Activated CD8-positive, alpha-beta memory T cell treated with anti-CD3 and anti-CD28 coated beads, Interleukin-2, amount 50 U/mL, for 24 hours (primary cell): Measurements from ENCODE around the gene RGL2.
"Not testable (repeated sequence)": the region's sequence is repeated elsewhere in the genome, so short reads cannot be mapped to it uniquely, and the experiment has no call there.

Source experiments
- DNase-seq: peaks from one replicate; pipeline ENCODE4 v3.0.0-alpha.2; 2020; ENCODE audit errors: extremely low read depth

Gene RGL2

DNA sequence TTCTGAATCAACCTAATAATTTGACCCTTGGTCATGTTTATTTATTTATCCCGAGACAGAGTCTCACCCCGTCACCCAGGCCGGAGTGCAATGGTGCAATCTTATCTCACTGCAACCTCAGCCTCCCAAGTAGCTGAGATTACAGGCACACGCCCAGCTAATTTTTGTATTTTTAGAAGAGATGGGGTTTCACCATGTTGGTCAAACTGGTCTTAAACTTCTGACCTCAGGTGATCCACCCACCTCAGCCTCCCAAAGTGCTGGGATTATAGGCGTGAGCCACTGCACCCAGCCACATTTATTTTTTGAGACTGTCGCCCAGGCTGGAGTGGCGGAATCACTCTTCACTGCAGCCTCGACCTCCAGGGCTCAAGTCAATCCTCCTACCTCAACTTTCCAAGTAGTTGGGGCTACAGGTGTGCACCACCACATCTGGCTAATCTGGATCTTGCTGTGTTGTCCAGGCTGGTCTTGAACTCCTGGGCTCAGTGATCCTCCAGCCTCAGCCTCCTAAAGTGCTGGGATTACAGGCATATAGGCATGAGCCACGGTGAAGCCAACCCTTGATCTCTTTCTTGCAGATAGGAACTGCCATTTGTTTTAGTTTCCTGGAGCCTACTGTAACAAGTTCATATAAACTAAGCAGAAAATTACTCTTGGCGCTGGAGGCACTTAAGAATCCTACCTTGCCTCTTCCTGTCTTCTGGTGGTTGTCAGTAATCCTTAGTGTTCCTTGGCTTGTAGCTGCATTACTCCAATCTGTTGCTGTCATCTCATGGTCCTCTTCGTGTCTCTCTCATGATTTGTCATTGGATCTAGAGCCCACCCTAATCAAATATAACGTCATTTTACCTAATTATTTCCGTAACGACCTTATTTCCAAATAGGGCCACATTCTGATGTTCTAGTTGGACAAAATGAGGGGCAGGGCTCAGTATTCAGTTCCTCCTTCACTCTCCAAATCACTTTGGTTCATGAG, 24.5 kb downstream of the RGL2 start:
- no peak for DNase-seq

DNA sequence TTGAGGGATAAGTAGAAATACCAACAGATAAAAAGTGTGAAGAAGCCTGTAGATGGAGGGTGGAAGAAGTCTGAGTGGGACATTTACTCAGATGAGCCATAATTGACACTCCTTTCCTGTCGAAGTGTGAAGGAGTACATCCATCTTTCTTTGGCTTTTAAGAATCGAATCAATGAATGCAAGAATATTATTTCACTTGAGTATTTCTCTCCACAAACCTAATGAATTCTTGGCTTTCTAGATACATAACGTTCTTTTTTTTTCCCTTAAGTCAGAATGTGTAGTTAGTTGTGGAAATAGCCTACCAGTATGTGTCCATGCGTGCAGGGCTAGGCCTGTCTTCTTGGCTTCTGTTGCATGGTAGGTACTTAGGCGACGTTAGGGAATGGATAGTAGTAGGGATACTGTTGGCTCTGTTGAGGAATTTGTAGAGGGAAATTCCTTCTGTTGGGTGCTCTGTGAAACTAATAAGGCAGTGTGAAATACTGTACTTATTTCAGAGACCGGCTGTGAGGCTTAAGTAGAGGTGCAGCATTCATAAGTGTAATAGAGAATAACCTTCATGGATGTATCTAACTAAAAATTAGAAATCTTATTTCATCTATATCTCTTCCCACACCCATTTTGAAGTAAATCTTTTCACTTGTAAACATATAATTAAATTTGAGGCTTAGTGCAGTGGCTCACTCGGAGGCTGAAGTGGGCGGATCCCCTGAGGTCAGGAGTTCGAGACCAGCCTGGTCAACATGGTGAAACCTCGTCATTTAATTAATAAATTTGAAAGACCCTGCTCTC, 25.4 kb downstream of the RGL2 start:
- DNase-seq: no peak

DNA sequence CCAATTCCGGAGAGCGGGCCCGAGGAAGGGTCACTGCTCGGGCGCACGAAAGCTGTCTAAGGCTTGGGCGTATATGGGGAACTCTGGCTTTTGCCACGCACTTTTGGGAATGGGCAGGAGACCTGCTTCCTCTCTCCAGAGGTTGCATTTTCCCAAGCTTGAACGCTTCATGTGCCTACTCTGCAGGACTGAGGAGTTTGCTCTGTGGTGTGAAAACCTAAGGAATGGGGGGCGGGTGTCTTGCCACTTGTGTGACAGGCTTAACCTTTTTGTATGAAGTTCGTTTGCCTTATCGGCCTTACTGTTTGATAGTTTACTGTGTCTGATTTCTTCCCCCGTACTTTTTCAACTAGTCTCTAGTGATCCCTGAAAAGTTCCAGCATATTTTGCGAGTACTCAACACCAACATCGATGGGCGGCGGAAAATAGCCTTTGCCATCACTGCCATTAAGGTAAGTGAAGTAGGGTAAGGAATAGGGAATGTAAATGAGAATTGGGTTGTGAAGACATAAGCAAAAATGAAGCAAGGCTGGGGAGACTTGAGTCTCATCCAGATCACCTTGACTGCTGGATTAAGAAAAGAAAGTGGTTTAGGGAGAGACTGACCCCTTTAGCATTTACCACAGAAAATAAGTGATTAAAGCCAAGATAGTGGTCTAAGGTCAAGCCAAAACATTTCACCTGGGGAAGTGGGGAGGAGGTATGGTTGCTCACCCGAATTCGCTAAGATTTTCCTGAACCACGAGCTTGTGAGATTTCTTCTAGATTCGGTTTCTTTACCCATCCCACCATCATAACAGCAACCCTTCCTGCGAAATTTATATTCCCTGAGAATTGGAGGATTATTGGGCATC, 26.2 kb downstream of the RGL2 start:
- DNase-seq: no peak

DNA sequence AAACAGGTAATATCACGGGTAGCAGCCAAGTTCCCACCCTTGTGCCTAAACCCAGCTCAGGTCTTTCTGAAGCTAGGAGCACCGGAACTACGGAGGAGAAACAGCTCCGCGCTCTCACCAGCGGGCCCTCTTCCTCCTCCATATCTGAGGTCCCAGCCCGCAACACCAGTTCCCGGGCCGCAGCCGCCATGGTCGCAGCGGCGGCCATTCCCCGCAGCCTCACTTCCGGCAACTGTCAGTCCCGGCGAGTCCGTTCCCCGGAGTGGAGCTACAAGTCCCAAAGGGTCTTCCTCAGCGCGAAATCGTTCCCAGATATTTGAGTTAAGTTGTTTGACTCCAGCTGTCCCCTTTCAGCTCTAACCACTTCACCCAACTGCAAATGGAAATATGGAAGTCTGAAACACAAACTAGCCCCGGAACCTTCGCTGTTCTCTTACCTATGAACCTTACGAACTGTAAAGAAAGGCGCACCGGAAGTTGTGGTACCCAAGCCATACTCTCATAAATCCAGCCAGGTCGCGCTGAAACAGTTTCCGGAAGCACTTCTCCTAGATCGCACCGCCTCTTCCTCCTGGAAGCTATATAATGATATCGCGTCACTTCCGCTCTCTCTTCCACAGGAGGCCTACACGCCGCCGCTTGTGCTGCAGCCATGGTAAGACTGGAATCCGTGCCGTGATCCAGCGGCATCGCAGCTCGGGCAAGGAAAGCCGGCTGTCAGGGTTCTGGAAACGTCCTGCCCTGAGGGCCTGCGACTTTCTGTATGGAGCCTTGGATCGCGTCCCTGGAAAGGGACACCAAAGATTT, 27.1 kb downstream of the RGL2 start, which contains the start of the genes RPS18 and VPS52:
RPS18 (plus strand) TSS at position 608 of the 807 bp plus-strand sequence; CDS start at position 653, 45 bp downstream.
VPS52 (minus strand) TSS at position 409 of the 807 bp plus-strand sequence; CDS start at position 208, 201 bp downstream.
- DNase-seq: peak; percentile 84

DNA sequence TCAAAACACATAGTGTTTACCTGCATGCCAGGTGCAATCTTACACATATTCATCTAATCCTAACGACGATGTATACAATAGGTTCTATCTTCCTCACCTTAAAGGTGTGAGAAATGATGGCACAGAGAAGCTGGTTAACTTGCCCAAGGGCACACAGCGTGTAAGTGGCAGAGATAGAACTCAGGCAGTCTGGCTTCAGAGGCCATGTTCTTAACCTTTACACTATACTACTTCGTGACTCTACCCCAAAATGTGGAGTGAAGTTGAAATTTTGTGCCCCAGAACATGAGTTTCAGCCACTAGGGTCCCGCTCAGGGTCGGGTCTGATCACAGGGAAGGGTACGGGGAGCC, 27.6 kb downstream of the RGL2 start:
- no peak for DNase-seq

DNA sequence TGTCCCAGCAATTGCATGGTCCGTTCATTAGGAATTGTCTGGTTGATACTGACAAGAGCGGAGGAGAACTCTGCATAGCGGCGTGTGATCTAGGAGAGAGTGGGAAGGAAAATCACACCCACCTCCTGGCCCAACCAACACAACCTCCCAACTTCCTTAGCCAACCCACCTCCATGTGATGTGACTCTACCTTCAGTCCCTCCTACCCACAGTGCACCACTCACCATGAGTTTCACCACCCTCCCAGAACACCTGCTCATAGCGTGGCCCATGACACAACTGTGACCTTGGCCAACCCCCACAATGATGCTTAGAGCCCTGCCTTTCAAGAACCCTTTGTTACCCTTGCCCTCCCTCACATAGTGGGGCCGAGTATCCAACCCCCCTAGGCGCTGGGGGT, 34.7 kb downstream of the RGL2 start:
- DNase-seq: no peak

DNA sequence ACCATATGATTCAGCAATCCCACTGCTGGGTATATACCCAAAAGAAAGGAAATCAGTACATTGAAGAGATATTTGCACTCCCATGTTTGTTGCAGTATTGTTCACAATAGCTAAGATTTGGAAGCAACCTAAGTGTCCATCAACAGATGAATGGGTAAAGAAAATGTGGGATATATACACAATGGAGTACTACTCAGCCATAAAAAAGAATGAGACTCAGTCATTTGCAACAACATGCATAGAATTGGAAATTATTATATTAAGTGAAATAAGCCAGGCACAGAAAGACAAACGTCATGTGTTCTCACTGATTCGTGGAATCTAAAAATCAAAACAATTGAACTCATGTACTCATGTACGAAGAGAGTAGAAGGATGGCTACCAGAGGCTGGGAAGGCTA, 36.3 kb downstream of the RGL2 start:
- DNase-seq: not testable (repeated sequence)

DNA sequence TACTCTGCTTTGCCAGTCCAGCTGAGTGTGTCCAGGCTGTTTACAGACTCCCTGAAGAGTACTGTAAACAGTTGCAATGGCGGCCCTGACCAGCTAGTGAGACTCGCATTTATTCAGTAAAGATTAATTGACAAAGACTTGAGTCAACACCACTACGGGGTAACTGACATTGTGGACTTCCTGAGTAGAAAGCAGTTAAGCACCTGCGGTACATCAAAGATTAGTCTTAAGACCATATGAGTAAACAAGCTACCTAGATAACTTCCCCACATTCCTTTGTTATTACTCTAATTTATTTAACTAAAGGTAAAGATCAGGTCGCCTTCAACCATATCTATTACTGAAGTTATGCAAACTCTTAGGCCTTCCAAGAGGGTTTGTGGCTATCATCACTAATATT, 39.7 kb downstream of the RGL2 start:
- DNase-seq: no peak

DNA sequence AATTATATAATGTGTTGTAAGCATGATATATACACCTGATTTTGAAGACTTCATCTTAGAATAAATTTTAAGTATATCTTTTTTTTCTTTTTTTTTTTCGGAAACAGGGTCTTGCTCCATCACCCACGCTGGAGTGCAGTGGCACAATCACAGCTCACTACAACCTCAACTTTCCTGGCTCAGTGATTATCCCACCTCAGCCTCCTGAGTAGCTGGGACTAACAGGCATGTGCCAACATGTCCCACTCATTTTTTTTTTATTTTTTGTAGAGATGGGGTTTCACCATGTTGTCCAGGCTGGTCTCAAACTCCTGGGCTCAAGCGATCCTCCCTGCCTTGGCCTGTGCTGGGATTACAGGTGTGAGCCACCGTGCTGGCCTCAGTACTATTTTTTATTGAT, 44.2 kb downstream of the RGL2 start:
- no peak for DNase-seq

DNA sequence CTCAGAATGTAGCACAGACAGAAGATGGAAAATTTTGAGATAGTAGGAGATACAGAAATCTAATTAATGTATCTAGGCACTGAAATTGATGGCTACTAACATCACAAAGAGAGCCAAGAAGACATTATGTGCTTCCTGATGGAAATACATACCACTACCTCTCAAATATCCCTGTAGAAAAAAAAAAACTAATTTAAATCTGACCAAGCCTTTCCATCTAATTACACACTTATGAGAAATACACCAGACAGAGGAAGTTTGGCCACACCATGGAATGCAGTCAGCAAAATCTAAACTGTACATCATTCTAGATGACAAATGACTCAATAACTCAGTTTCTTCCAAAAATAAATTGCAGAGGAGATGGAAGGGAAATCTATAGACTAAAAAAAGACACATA, 46.0 kb downstream of the RGL2 start:
- no peak for DNase-seq

DNA sequence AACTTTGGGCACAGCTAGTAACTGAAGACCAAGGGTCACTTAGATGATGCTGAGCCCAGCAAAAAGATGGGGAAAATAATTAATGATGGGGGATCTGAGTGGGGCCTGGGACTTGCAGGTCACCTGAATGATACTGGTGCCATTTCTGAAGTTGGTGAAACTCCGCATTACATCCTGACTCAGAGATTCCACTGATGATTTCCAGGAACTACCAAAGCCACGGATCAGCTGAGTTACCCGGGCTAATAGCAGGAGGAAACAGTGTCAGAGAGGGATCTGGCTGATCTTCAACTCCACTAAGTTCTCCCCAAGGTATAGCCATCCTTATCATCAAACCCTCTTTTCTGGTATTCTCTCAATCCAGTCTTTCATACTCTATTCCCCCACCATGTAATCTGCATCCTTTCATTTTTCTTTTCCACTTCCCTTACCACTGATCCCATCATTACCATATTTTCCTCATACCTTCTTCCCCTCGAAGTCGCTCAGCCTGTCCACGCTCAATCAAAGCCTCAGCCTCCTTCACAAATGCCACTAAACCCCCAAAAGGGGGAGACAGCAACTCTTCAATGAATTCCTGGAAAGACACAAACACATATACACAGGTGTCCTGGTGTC, 47.2 kb downstream of the RGL2 start:
- DNase-seq: no peak

DNA sequence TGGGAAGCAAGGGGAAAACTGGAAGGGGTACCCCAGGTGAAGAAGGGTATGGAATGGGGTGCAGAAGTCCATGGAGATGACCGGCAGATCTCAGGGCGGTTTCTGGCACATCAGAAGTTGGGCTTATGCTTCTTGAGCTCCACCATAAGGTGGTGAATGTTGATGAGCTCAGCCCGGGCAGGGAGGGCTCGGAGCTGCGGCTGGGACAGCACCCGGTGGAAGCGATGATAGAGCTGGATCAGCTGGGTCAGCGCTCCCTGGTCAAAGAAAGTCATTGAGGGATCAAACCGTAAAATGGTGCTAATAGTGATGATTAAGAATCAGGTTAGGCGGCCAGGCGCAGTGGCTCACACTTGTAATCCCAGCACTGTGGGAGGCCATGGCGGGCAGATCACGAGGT, 48.0 kb downstream of the RGL2 start:
- no peak for DNase-seq

DNA sequence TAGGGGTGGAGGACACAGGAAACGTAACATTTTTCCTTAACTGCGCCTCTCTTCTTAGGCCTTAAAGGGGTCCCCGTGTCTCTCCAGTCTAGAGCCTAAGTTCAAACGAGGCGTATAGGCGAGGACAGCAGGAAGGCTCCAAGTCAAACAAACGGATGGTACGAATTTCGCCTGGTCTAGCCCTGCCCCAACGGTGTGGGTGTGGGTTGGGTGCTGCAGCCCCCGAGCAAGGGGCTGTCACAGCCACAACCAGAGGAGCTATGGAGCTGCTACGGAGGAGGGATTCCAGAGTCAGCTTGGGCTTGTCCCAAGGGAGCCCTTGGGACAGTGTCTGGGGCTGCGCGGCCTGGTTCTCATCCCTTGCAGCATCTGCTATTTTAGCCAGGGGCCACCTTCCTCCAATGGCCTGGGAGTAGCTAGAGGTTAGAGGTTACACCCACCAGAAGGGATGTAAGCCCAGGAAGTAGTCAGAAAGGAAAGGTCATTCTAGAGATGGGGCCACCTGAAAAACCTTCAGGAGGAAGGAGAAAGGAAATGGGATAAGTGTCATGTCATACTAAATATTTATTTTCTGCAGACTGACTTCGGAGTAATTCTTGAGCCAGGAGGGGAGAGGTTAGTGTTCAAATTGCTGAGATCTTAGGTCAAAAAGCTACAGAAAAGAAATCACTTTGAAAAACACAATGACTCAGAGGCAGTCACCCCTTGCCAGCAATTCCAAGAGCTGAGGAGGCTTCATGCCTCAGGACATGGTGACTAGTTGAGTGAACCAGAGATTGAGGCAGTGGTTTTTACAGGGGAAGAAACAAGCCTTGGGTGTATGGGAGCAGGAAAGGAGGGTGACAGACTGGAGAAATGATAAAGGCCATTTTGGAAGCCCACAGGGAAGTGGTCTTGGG, 48.8 kb downstream of the RGL2 start:
- DNase-seq: no peak

DNA sequence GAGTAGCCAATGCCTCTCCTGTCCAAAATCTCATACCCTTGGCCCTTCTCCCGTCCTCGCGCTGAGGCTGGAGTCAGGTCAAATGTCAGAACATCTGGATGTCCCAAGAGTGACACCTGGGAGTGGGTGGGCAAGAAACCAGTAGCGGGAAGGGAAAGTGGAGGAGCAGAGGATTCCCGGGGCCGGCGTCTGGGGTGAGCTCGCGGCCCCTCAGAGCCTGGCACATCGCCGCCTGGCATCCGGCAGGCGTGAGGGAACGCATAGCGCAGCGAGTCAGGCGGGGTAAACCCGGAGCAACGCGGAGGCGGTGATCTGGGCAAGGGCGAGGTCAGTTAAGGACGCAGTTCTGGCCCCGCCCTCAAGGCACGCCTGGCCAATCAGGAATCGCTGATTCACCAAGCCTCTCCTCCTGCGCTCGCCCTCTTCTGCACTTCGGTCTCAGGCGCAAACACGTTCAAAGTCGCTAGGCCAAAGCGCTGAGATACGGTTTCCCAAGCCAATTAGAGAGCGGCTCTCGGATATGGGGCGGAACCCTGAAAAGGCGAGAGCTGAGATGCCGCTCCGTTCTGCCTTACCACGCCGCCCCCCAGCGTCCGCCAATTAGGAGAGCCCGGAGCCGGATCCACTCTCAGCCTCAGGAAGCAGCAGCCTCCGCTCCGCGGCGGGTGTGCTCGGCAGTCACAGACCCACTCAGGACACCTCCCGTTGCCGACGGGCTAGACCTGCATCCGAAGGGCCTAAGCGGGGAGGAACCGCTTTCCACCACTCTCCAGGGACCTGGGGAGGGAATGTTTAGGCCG, 49.6 kb downstream of the RGL2 start:
- peak; percentile 89 for DNase-seq

DNA sequence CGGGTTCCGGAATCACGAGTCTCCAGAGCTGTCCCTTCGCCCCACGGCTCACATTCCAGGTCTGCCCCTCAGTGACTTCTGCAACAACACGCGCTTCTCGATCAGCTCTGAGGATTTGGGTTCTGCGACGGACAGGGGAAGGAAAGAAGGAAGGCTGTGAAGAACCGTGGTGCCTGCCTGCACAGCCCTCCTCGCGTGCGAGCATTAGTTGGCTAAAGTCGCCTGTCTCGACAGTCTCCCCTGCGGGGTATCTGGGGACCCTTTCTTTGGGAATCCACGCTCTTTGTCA, 50.2 kb downstream of the RGL2 start:
- DNase-seq: no peak

DNA sequence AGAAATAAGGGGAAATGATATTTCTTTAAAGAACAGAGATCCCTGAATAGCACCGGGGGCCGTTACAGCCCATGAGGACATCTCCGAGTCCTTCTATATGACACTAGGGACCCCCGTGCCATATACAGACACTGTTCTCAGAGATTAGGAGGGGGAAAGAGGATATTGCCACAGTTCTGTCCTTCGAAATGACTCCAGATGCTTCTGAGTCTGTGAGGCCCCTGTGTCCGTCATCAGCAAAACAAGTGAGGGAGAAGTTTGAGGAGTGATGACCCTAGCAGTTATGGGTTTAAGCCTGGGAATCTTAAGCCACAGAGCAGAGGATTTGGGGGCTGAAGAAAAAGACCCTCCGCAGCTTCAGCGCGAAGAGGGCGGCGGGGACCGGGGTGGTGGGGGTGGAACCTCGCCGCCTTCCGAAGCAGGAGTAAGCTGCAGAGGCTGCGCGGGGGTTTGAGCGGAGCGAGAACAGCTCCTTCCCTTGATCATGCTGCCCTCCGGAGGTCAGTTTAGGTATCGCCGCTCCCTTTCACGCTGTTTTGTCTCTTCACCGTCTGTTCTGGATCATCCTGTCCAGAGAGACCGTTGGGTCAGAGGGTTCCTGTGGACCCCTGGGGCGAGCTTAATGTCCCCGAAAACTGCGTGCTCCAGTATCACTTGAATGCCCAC, 50.6 kb downstream of the RGL2 start:
- peak; percentile 88 for DNase-seq

DNA sequence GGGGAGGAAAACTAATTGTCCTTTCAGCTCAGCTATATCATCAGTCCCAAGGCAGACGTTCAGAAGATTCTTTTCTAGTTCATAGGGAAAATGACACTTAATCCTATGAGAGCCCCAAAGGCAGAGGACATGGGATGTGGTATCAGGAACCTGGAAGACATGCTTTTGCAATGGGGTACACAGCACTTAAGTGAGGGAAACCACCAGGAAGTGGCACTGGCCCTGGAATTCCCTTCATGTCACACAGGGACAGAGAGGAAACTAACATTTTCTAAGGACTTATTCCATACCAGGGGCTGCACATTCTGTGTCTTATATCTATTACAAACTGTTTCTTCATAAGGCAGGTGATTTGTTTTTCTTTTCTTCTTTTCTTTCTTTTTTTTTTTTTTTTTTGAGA, 55.3 kb downstream of the RGL2 start:
- DNase-seq: no peak

DNA sequence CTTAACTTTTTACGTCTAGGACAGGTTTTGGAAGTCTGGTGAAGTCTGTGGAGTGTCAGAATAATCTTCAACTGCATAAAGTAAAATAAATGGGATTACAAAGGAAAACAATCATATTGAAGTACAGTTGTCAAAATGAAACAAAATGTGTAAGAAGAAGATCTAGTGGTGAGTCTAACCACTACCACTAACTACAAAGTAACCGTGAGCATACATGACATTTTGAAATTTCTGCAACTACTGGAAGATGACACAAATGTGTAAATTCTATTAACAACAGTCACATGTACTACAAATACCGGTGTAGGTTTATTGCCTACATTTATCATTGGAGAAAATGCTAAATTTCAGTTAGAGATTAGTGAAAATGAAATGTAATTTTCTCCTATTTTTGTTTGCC, 56.8 kb downstream of the RGL2 start:
- no peak for DNase-seq
